CD14-positive monocyte (primary cell): ENCODE results near the gene CECR2. TPM values are rescaled to one million over a fixed set of nuclear protein-coding genes. Genes with fewer than 3 reads are reported as not detected.

Experiments
- DNase-seq, 3 donors: peaks; one replicate each; pipeline ENCODE4 v3.0.0-alpha.2; 2011 to 2022
- H2AFZ ChIP-seq: 2 replicates; pipeline ENCODE4 v1.6.0; 2012; ENCODE audit warnings: mild to moderate bottlenecking, low read depth, low read length, inconsistent platforms; ENCODE audit not compliant: insufficient read depth, poor library complexity, severe bottlenecking
- H3K27ac ChIP-seq, 2 donors: 1 replicate in 1 of 2; 2 replicates in 1 of 2; pipeline ENCODE4 v1.5.1; 2012 to 2013; ENCODE audit warnings: low read length in 2 of 2, control low read depth in 1 of 2, inconsistent platforms in 1 of 2, low read depth in 1 of 2, mild to moderate bottlenecking in 1 of 2
- H3K27me3 ChIP-seq, 2 donors: one replicate each; pipeline versions ENCODE4 v1.6.0 to v1.6.1; 2011 to 2013; ENCODE audit warnings: low read length in 2 of 2; ENCODE audit not compliant: control insufficient read depth in 2 of 2, insufficient read depth in 2 of 2
- H3K36me3 ChIP-seq, 2 donors: replicated peaks in 1 of 2; 1 replicate in 1 of 2; 2 replicates in 1 of 2; pipeline versions ENCODE4 v1.5.1 to v1.6.1; 2012 to 2013; ENCODE audit warnings: low read length in 2 of 2, control low read depth in 1 of 2, inconsistent platforms in 1 of 2, mild to moderate bottlenecking in 1 of 2; ENCODE audit not compliant: insufficient read depth in 2 of 2, control insufficient read depth in 1 of 2
- H3K4me1 ChIP-seq, 2 donors: 1 replicate in 1 of 2; 2 replicates in 1 of 2; pipeline versions ENCODE4 v1.5.1 to v1.6.1; 2012 to 2013; ENCODE audit warnings: low read length in 2 of 2, control low read depth in 1 of 2, inconsistent platforms in 1 of 2, mild to moderate bottlenecking in 1 of 2, moderate library complexity in 1 of 2; ENCODE audit not compliant: insufficient read depth in 2 of 2, control insufficient read depth in 1 of 2
- H3K4me2 ChIP-seq: replicated peaks from 2 replicates; pipeline ENCODE3; 2012; ENCODE audit warnings: low read length, moderate library complexity, mild to moderate bottlenecking; ENCODE audit not compliant: poor library complexity, severe bottlenecking; ENCODE audit errors: extremely low read depth
- H3K4me3 ChIP-seq, 3 experiments: fragments of 200-600 bp in 1 of 3; sonication (generic) in 1 of 3; replicated peaks in 1 of 3; 1 replicate in 2 of 3; 2 replicates in 1 of 3; pipeline ENCODE4 v1.5.1; 2011 to 2013; ENCODE audit warnings: low read length in 3 of 3, mild to moderate bottlenecking in 3 of 3, control low read depth in 2 of 3, low read depth in 2 of 3, inconsistent platforms in 1 of 3, moderate library complexity in 1 of 3
- H3K79me2 ChIP-seq: 2 replicates; pipeline ENCODE4 v1.6.0; 2012; ENCODE audit warnings: mild to moderate bottlenecking, control low read depth, inconsistent platforms, low read length, moderate library complexity; ENCODE audit not compliant: insufficient read depth
- H3K9ac ChIP-seq: 2 replicates; pipeline ENCODE4 v1.6.0; 2017; ENCODE audit warnings: low read length, mild to moderate bottlenecking; ENCODE audit not compliant: insufficient read depth, poor library complexity, severe bottlenecking
- H3K9me3 ChIP-seq, 2 donors: replicated peaks in 1 of 2; 1 replicate in 1 of 2; 2 replicates in 1 of 2; pipeline versions ENCODE4 v1.5.1 to v1.6.1; 2012 to 2013; ENCODE audit warnings: low read length in 2 of 2, control low read depth in 1 of 2; ENCODE audit not compliant: control insufficient read depth in 1 of 2, insufficient read depth in 1 of 2
- H4K20me1 ChIP-seq: 2 replicates; pipeline ENCODE4 v1.6.0; 2012; ENCODE audit warnings: mild to moderate bottlenecking, low read length, control low read depth, moderate library complexity; ENCODE audit not compliant: insufficient read depth
- H3K27ac Mint-ChIP-seq, 7 donors: one replicate each; pipeline ENCODE4 v1.8.0; 2020; ENCODE audit warnings: mild to moderate bottlenecking in 7 of 7, mixed read lengths in 7 of 7, moderate library complexity in 6 of 7, inconsistent platforms in 2 of 7
- H3K27me3 Mint-ChIP-seq, 3 donors: one replicate each; pipeline ENCODE4 v1.8.0; 2021 to 2022; ENCODE audit warnings: low read depth in 3 of 3, mild to moderate bottlenecking in 3 of 3, mixed read lengths in 3 of 3, moderate library complexity in 3 of 3, inconsistent platforms in 1 of 3
- H3K36me3 Mint-ChIP-seq, 2 donors: one replicate each; pipeline ENCODE4 v1.8.0; 2020; ENCODE audit warnings: mixed read lengths in 2 of 2, inconsistent platforms in 1 of 2, mild to moderate bottlenecking in 1 of 2
- H3K4me1 Mint-ChIP-seq: one replicate; pipeline ENCODE4 v1.8.0; 2020; ENCODE audit warnings: mild to moderate bottlenecking, mixed read lengths
- H3K4me3 Mint-ChIP-seq, 2 donors: one replicate each; pipeline ENCODE4 v1.8.0; 2020; ENCODE audit warnings: mild to moderate bottlenecking in 2 of 2, mixed read lengths in 2 of 2, moderate library complexity in 1 of 2
- H3K9me3 Mint-ChIP-seq, 7 donors: one replicate each; pipeline ENCODE4 v1.8.0; 2020 to 2022; ENCODE audit warnings: mixed read lengths in 7 of 7, mild to moderate bottlenecking in 6 of 7, moderate library complexity in 6 of 7, inconsistent platforms in 2 of 7
- CTCF ChIP-seq: fragments of 200-600 bp; IDR thresholded peaks from one replicate; pipeline ENCODE4 v1.8.0; 2022; ENCODE audit warnings: antibody characterized with exemption, mild to moderate bottlenecking
- WGBS: methylation state at CpG from one replicate; pipeline ENCODE4 v1.1.5; 2013; ENCODE audit warnings: missing lambda C conversion rate; ENCODE audit not compliant: insufficient coverage; 5-methylcytosine and 5-hydroxymethylcytosine counted together
- intact Hi-C, 2 donors: fragments of 100-400 bp; cut with micrococcal nuclease; formaldehyde crosslinking; loops; one replicate each; pipeline versions ENCODE4 v1.15.0 to v1.15.1; 2023
- polyA plus RNA-seq, 3 donors: library from polyadenylated mRNA; depleted of rRNA in 1 of 3; unstranded in 2 of 3; stranded (reverse) in 1 of 3; fragments of 300-500 nt in 2 of 3; fragments of >200 nt in 1 of 3; fragmentation: Illumina TruSeq in 2 of 3; gene quantifications; 1 replicate in 2 of 3; 2 replicates in 1 of 3; pipeline ENCODE4 v1.2.3, GENCODE V29; 2012 to 2021

Gene CECR2
- polyA plus RNA-seq, 3 donors: 0.02 to 0.29 (median 0.24) TPM

GRCh38 chr22:17337639-17338038, 31.6 kb upstream of the CECR2 start:
- no peaks in the 10 kb centered on the region for H3K9me3 Mint-ChIP-seq
- TF ChIP-seq CTCF: no peak
- no peak overlapping the region for H2AFZ ChIP-seq
- no peak for DNase-seq
- H3K36me3 Mint-ChIP-seq: no peaks in the 10 kb centered on the region
- H3K4me2 ChIP-seq: no peak overlapping the region
- H3K4me3 Mint-ChIP-seq: peak overlapping the region in 1 of 2 donors; percentile 27
- H3K27ac ChIP-seq: no peak overlapping the region
- no peaks in the 10 kb centered on the region for H3K9me3 ChIP-seq
- peaks cover 15% of the 10 kb centered on the region for H3K4me1 Mint-ChIP-seq
- peaks cover 3 to 22% (median 8%) of the 10 kb centered on the region in 3 donors for H3K27me3 Mint-ChIP-seq
- no peaks in the 10 kb centered on the region for H3K36me3 ChIP-seq
- H4K20me1 ChIP-seq: no peaks in the 10 kb centered on the region
- no peaks in the 10 kb centered on the region for H3K79me2 ChIP-seq
- peak overlapping the region in 1 of 7 donors; percentile 55 for H3K27ac Mint-ChIP-seq
- H3K9ac ChIP-seq: no peak overlapping the region
- H3K27me3 ChIP-seq: peaks cover 0 to 4% of the 10 kb centered on the region in 2 donors
- peaks cover 7 to 16% of the 10 kb centered on the region in 2 donors for H3K4me1 ChIP-seq
- 79% methylated on average over 4 of the region's 11 CpGs for WGBS
- H3K4me3 ChIP-seq: no peak overlapping the region
- intact Hi-C loops: no loop called here

GRCh38 chr22:17339095-17339693, 30.1 kb upstream of the CECR2 start:
- WGBS: 77% methylated on average over 6 of the region's 8 CpGs
- Mint-ChIP-seq H3K9me3 (peaks cover 0 to 2% (median 0%) of the 10 kb centered on the region in 7 donors), H3K4me1 (peaks cover 10% of the 10 kb centered on the region), H3K4me3 (peak overlapping the region in 1 of 2 donors; percentile 5), H3K27ac (no peak overlapping the region), H3K27me3 (peaks cover 2 to 21% (median 8%) of the 10 kb centered on the region in 3 donors), H3K36me3 (no peaks in the 10 kb centered on the region)
- TF ChIP-seq CTCF: no peak
- H3K4me1 ChIP-seq: peaks cover 2 to 11% of the 10 kb centered on the region in 2 donors
- no peak overlapping the region for H3K27ac ChIP-seq
- no peaks in the 10 kb centered on the region for H4K20me1 ChIP-seq
- H3K9me3 ChIP-seq: no peaks in the 10 kb centered on the region
- no peak overlapping the region for H3K4me3 ChIP-seq
- no peak overlapping the region for H3K9ac ChIP-seq
- peaks cover 0 to 4% of the 10 kb centered on the region in 2 donors for H3K27me3 ChIP-seq
- intact Hi-C loops: no loop called here
- no peaks in the 10 kb centered on the region for H3K36me3 ChIP-seq
- no peak overlapping the region for H2AFZ ChIP-seq
- H3K79me2 ChIP-seq: no peaks in the 10 kb centered on the region
- H3K4me2 ChIP-seq: no peak overlapping the region
- DNase-seq: no peak
